ENCODE results near the gene TULP4. TPM values are rescaled to one million over a fixed set of nuclear protein-coding genes. Genes with fewer than 3 reads are reported as not detected.

The TULP4 gene
- total RNA-seq, 4 donors from 2014 or later, result 209 to 459 (median 292) TPM

DNA sequence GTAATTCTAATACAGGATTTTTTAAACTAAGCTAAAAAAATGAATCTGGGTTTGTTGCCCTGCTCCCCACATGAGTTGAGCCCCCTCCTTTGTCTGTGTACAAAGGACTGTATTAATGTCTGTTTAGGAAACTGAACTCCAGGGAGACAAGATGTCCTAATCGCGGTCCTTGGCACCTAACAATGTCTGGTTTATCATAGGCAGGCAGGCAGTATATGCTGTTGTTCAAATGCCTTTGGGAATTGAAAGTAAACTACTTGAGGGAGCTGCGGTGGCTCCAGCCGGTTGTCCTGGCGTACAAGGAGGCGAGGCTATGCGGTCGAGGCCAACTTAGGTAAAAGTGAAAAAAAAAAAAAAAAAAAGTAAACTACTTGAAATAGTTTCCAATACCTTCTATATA lies 98.5 kb downstream of the TULP4 start:
- Histone ChIP-seq H3K4me1 (peaks cover 8 to 11% of the 10 kb centered on the region in 2 donors), H3K27me3 (no peaks in the 10 kb centered on the region), H3K27ac (no peak overlapping the region), H3K4me3 (replicated peaks in 1 of 3) (no peak overlapping the region), H3K9me3 (no peaks in the 10 kb centered on the region), H3K36me3 (no peaks in the 10 kb centered on the region)
- no peak for DNase-seq
- WGBS, 2 donors, result 90 to 91% methylated on average over 8 of the region's 8 CpGs
- intact Hi-C loops (cut with DNase I), result no loop called here
- TF ChIP-seq, protein P1, sequence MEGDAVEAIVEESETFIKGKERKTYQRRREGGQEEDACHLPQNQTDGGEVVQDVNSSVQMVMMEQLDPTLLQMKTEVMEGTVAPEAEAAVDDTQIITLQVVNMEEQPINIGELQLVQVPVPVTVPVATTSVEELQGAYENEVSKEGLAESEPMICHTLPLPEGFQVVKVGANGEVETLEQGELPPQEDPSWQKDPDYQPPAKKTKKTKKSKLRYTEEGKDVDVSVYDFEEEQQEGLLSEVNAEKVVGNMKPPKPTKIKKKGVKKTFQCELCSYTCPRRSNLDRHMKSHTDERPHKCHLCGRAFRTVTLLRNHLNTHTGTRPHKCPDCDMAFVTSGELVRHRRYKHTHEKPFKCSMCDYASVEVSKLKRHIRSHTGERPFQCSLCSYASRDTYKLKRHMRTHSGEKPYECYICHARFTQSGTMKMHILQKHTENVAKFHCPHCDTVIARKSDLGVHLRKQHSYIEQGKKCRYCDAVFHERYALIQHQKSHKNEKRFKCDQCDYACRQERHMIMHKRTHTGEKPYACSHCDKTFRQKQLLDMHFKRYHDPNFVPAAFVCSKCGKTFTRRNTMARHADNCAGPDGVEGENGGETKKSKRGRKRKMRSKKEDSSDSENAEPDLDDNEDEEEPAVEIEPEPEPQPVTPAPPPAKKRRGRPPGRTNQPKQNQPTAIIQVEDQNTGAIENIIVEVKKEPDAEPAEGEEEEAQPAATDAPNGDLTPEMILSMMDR (IDR thresholded peaks at IDR 0.05), result no peak
- no peak for TF ChIP-seq POLR2A (IDR thresholded peaks at IDR 0.05)

DNA sequence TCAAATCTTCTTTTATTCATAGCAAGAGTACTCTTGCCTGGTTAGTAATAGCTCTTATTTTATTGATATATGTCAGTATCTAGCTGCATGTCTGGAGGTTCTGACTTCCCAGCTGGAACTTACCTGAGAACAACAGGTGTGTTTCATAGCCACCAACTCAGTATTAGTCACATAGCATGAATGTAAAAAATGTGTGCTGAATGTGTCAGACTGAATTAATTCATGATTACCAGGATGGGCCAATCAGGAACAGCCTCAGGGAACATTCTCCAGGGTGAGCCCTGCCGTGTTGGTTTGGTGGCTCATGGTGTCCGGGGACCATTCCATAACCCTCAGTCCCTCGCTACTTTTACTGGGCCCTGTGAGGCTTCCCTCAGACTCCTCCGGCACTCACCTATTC lies 99.7 kb downstream of the TULP4 start:
- no peak for DNase-seq
- Histone ChIP-seq H3K4me1 (peaks cover 8 to 11% of the 10 kb centered on the region in 2 donors), H3K36me3 (no peaks in the 10 kb centered on the region), H3K27me3 (no peaks in the 10 kb centered on the region), H3K4me3 (replicated peaks in 1 of 3) (no peak overlapping the region), H3K9me3 (no peaks in the 10 kb centered on the region), H3K27ac (no peak overlapping the region)
- intact Hi-C loops (cut with DNase I), result no loop called here
- WGBS, 2 donors, result 92 to 94% methylated on average over 4 of the region's 4 CpGs
- no peak for TF ChIP-seq POLR2A (IDR thresholded peaks at IDR 0.05)
- TF ChIP-seq, protein P1 (IDR thresholded peaks at IDR 0.05), result no peak

DNA sequence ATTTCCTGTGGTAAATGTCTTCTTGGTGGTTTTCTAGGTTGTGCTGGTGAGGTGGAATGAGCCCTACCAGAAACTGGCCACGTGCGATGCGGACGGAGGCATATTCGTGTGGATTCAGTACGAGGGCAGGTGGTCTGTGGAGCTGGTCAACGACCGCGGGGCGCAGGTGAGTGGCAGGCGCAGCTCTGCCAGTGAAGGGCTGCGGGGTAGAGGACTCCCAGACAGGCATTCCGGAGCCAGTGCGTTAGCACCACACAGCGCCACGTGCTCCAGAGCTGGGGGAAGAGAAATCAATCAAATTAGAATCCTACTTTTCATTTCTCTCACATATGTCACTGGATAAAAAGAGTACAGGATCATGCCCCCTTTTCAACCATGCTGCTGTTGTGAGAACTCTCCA lies 100.8 kb downstream of the TULP4 start:
- 95 to 97% methylated on average over 16 of the region's 16 CpGs for WGBS, 2 donors
- Histone ChIP-seq H3K36me3 (no peaks in the 10 kb centered on the region), H3K4me1 (peaks cover 7 to 11% of the 10 kb centered on the region in 2 donors), H3K9me3 (no peaks in the 10 kb centered on the region), H3K27ac (no peak overlapping the region), H3K4me3 (replicated peaks in 1 of 3) (no peak overlapping the region), H3K27me3 (no peaks in the 10 kb centered on the region)
- intact Hi-C loops (cut with DNase I), result no loop called here
- no peak for DNase-seq
- TF ChIP-seq, protein P1 (IDR thresholded peaks at IDR 0.05), result no peak
- TF ChIP-seq POLR2A (IDR thresholded peaks at IDR 0.05), result no peak

DNA sequence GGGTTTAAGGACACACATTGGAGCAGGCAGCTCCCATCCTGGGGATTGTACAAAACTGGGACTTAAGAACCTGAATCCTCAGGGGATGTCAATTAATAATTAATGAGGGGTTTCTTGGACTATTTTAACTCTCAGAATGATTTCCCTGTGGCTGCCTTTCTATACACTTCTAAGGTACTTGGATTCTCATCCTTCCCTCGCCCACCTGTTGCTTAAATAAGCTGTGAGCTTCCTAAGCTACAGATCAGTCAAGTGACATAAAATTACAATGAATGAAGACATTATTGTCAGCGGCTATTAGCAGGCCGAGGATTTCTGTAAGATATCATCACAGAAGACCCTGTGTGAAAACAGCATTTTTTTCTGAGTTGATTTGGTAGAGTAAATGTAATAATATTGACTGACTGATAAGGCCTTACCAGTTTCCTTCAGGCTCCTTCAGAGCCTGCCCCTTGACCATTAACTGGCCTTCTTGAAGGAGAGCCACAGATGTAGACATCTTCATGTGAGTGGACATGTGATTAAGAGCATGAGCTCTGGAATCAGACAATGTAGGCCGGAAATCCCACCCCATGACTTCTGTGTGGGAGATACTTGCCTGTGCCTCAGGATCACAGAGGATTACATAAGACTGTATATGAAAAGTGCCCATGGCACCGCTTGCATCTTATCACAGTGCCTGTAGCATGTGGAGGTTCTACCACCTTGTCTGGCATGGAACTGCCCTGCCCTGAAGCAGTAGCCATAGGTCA lies 101.7 kb downstream of the TULP4 start:
- Histone ChIP-seq H3K4me3 (replicated peaks in 1 of 3) (no peak overlapping the region), H3K27ac (no peak overlapping the region), H3K36me3 (no peaks in the 10 kb centered on the region), H3K4me1 (peaks cover 3 to 4% of the 10 kb centered on the region in 2 donors), H3K27me3 (no peaks in the 10 kb centered on the region), H3K9me3 (no peaks in the 10 kb centered on the region)
- WGBS, 2 donors, result 94 to 96% methylated on average over 5 of the region's 5 CpGs
- no peak for DNase-seq
- intact Hi-C loops (cut with DNase I), result no loop called here
- TF ChIP-seq, protein P1 (IDR thresholded peaks at IDR 0.05), result no peak

DNA sequence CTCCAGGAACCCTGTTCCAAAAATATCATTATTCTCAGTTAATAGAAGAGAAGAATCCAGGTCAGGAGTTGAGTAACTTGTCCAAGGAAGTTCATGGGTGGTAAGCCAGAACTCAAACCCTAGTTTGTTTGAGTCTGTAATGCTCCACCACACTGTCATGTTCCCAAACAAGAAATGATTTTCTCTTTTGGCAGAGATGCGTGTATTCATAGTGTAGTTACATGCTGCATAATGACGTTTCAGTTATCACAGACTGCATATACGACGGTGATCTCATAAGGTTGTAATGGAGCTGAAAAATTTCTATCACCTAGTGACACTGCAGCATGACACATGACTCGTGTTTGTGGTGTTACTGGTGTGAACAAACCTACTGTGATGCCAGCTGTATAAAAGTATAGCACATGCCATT lies 102.6 kb downstream of the TULP4 start:
- Histone ChIP-seq H3K9me3 (no peaks in the 10 kb centered on the region), H3K27ac (no peak overlapping the region), H3K4me1 (peaks cover 0 to 3% of the 10 kb centered on the region in 2 donors), H3K4me3 (replicated peaks in 1 of 3) (no peak overlapping the region), H3K27me3 (no peaks in the 10 kb centered on the region), H3K36me3 (no peaks in the 10 kb centered on the region)
- DNase-seq, result no peak
- no peak for TF ChIP-seq POLR2A (IDR thresholded peaks at IDR 0.05)
- TF ChIP-seq, protein P1 (IDR thresholded peaks at IDR 0.05), result no peak
- intact Hi-C loops (cut with DNase I), result no loop called here
- 89 to 90% methylated on average over 5 of the region's 5 CpGs for WGBS, 2 donors

Data from thyroid gland (tissue), 4 donors.